Measurements from ENCODE around the gene ACD. TPM values are rescaled to one million over a fixed set of nuclear protein-coding genes. Genes with fewer than 3 reads are reported as not detected.

ACD gene
- total RNA-seq, 2 experiments from 2014 or later: 50.8 to 53.7 TPM

DNA sequence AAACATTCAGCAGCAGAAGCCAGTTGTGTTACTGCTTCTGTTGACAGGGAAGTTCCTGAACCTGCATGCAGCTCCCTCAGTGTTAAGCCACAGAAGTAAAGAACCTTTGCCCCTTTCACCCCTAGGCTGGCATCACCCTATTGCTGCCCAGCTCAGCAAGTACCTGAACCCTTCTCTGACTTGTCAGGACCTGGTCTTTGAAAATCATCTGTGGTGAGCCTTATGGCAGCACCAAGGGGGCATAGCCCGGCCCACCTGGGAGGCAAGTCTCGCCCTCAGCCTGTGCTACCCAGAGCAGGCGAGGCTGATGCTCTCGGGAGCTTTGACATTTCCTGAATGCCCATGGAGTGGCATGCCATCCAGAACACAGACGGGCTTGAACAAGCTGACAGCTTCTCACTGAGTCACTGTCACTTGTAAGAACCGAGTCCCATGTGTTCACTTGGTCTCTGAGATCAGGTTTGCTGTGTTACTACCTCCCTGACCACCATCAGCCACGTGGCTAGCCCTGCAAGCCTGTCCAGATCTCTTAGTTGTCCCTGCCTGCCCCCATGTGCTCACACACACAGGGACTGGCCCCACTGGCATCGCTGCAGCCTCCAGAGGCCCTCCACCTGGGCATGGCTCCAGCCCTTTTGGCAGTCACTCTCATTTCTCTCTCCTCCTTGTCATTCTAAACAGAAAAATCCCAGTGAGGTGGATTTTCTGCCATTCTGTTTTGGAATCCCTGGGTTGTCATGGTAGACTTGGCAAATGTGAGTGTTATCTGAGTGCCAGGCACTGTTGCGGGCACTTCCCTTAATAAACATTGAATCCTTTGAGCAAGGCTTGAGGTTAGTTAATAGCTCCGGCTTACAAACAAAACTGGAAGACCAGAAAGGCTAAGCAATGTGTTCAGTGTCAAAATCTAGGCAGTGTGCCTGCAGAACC lies 18.0 kb downstream of the ACD start:
- no peak for DNase-seq
- H3K27ac Mint-ChIP-seq: no peak overlapping the region
- no peak for TF ChIP-seq CTCF (IDR thresholded peaks at IDR 0.05)
- intact Hi-C loops (cut with micrococcal nuclease): no loop called here
- POLR2A ChIA-PET: interaction anchor here (0.7 to 4.6 kb wide), 5 partner anchors 9 to 95 kb away, joined by 3 to 40 read pairs (median 4); no protein-coding TSS in a partner anchor
- peaks cover 11% of the 10 kb centered on the region for H3K4me1 Mint-ChIP-seq (ENCODE audit: low read depth)
- no peaks in the 10 kb centered on the region for H3K9me3 Mint-ChIP-seq
- CTCF ChIA-PET: interaction anchor here (0.6 to 11.5 kb wide), 9 partner anchors 15 to 121 kb away, joined by 3 to 224 read pairs (median 3); partner anchors contain the start of gene CTCF
- H3K4me3 Mint-ChIP-seq: no peak overlapping the region
- no peak for ATAC-seq
- peaks cover 14% of the 10 kb centered on the region for H3K36me3 Mint-ChIP-seq (ENCODE audit: low read depth)
- no peaks in the 10 kb centered on the region for H3K27me3 Mint-ChIP-seq

- no peak for TF ChIP-seq CTCF (IDR thresholded peaks at IDR 0.05)
- no peak for DNase-seq
- intact Hi-C loops (cut with micrococcal nuclease): no loop called here
- Mint-ChIP-seq H3K4me1 (ENCODE audit: low read depth) (no peaks in the 10 kb centered on the region), H3K27me3 (no peaks in the 10 kb centered on the region), H3K36me3 (ENCODE audit: low read depth) (peaks cover 24% of the 10 kb centered on the region), H3K9me3 (no peaks in the 10 kb centered on the region), H3K4me3 (no peak overlapping the region), H3K27ac (no peak overlapping the region)
- ChIA-PET CTCF (interaction anchor here (1.0 to 11.5 kb wide), 4 partner anchors 75 to 143 kb away, joined by 3 to 224 read pairs (median 68); partner anchors contain the start of gene CTCF), POLR2A (no interaction called here)
- no peak for ATAC-seq
Observed at GRCh38 chr16:67637625-67638024, 22.4 kb downstream of the ACD start.

DNA sequence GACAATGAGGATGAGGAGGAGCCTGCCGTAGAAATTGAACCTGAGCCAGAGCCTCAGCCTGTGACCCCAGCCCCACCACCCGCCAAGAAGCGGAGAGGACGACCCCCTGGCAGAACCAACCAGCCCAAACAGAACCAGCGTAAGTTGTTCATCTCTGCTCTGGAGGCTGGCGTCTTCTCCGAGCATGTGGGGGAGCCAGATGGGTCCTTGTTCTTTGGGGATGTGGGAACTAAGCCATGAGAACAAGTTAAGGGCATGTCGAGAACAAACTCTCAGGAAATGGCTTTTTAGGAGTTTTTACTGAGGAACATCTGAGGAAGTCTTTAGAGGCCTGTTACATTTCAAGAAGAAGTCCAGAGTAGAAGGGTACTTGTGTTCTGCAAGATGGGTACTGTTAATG lies 23.3 kb downstream of the ACD start:
- DNase-seq: no peak
- no peak overlapping the region for H3K4me3 Mint-ChIP-seq
- H3K27me3 Mint-ChIP-seq: no peaks in the 10 kb centered on the region
- no peak for TF ChIP-seq CTCF (IDR thresholded peaks at IDR 0.05)
- intact Hi-C loops (cut with micrococcal nuclease): no loop called here
- no peaks in the 10 kb centered on the region for H3K9me3 Mint-ChIP-seq
- peaks cover 30% of the 10 kb centered on the region for H3K36me3 Mint-ChIP-seq (ENCODE audit: low read depth)
- no peak for ATAC-seq
- H3K27ac Mint-ChIP-seq: no peak overlapping the region
- no peaks in the 10 kb centered on the region for H3K4me1 Mint-ChIP-seq (ENCODE audit: low read depth)
- CTCF ChIA-PET: interaction anchor here (1.1 to 11.5 kb wide), 2 partner anchors 91 to 143 kb away, joined by 3 to 224 read pairs; no protein-coding TSS in a partner anchor
- POLR2A ChIA-PET: no interaction called here

DNA sequence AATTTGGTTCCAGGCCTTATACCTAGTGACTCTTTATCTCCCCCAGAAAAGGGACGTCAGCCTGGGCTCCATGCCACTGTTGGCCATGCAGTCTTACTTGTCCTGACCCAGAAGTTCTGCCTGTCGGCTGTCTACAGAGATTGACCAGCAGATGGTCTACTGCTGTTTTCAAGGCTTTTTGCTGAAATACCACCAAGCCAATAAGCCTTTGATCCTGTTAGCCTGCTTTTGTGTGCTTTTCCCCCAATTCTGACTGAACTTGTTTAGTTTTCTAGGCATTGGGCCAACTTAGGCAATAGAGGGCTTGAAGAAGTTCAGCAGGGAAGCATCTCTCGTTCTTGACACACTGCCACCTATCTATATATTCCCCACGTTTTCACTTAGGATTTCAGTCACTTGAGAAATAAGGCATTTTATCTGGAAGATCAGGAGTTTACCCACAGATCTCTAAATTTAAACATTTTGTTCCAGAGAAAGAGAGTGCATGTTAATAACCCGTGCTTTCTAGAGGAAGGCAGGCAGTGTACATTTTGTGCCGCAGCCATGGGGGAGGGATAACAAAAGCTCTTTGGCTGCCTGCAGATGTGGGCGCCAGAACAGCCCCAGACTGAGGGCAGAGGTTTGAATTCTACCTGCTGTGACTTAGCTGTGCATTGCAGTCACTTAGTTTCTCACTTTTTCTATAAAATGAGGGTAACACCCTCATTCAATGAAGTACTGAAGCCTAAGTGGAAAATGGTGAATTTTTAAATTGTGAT lies 27.5 kb downstream of the ACD start:
- POLR2A ChIA-PET: interaction anchor here (1.0 kb wide), 1 partner anchor 13 kb away, joined by 4 read pairs; the partner anchor contains the start of gene CARMIL2
- ATAC-seq: no peak
- intact Hi-C loops (cut with micrococcal nuclease): no loop called here
- H3K27me3 Mint-ChIP-seq: no peaks in the 10 kb centered on the region
- peaks cover 40% of the 10 kb centered on the region for H3K36me3 Mint-ChIP-seq (ENCODE audit: low read depth)
- no peaks in the 10 kb centered on the region for H3K4me1 Mint-ChIP-seq (ENCODE audit: low read depth)
- H3K4me3 Mint-ChIP-seq: no peak overlapping the region
- no peak for TF ChIP-seq CTCF (IDR thresholded peaks at IDR 0.05)
- no peaks in the 10 kb centered on the region for H3K9me3 Mint-ChIP-seq
- CTCF ChIA-PET: interaction anchor here (1.0 to 1.4 kb wide), 7 partner anchors 12 to 111 kb away, joined by 3 to 8 read pairs (median 5); partner anchors contain the start of genes CARMIL2 and CTCF
- no peak overlapping the region for H3K27ac Mint-ChIP-seq
- DNase-seq: no peak

All from activated CD8-positive, alpha-beta T cell treated with anti-CD3 and anti-CD28 coated beads for 36 hours (primary cell).